ENCODE measurements around the gene L1TD1. TPM values are rescaled to one million over a fixed set of nuclear protein-coding genes. Genes with fewer than 3 reads are reported as not detected.

L1TD1 gene
- polyA plus RNA-seq, 1 donor from 2014 or later, result not detected

DNA sequence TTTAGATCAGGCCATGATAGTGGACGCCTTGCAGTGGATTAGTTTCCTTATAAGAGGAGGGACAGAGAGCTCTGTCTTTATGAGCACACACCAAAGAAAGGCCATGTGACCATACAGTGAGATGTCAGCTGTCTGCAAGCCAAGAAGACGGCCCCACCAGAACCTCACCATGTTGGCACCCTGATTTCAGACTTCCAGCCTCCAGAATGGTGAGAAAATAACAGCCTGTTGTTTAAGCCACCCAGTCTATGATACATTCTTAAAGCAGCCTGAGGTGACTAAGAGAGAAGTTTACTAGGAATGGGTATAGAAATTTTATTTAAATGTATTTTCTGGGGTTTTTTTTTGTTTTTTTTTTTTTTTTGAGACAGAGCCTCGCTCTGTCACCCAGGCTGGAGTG lies 29.5 kb downstream of the L1TD1 start:
- no peak overlapping the region for H3K4me3 ChIP-seq (ENCODE audit: low read length)
- H3K4me2 ChIP-seq (ENCODE audit: low read length), result no peak overlapping the region
- no peaks in the 10 kb centered on the region for H3K79me2 ChIP-seq (replicated peaks; ENCODE audit: insufficient read depth, low read length)
- no peaks in the 10 kb centered on the region for H4K20me1 ChIP-seq (ENCODE audit: insufficient read depth)
- H3K27ac ChIP-seq (ENCODE audit: low read length), result no peak overlapping the region
- H2AFZ ChIP-seq (ENCODE audit: low read depth, low read length), result no peak overlapping the region
- no peaks in the 10 kb centered on the region for H3K36me3 ChIP-seq (ENCODE audit: insufficient read depth, low read length)
- H3F3A ChIP-seq (ENCODE audit: insufficient read depth, low read length, poor library complexity, severe bottlenecking), result no peaks in the 10 kb centered on the region
- H3K27me3 ChIP-seq (ENCODE audit: insufficient read depth, low read depth, low read length), result no peaks in the 10 kb centered on the region
- no peaks in the 10 kb centered on the region for H3K9me3 ChIP-seq (ENCODE audit: low read length)
- no peaks in the 10 kb centered on the region for H3K9me2 ChIP-seq (ENCODE audit: insufficient read depth, low read length)
- TF ChIP-seq MXI1 (conservative IDR thresholded peaks at IDR 0.05; ENCODE audit: poor library complexity, severe bottlenecking) (no peak), POLR2AphosphoS5 (IDR thresholded peaks at IDR 0.05) (no peak), TAF1 (IDR thresholded peaks at IDR 0.05; ENCODE audit: low read depth) (no peak), SMC3 (conservative IDR thresholded peaks at IDR 0.05; ENCODE audit: poor library complexity) (no peak), RAD21 (conservative IDR thresholded peaks at IDR 0.05) (no peak), EP300 (conservative IDR thresholded peaks at IDR 0.05; ENCODE audit: poor library complexity, severe bottlenecking) (no peak), EZH2 (IDR thresholded peaks at IDR 0.05; ENCODE audit: borderline replicate concordance, insufficient read depth, low read length, poor library complexity, severe bottlenecking) (no peak)
- TF ChIP-seq, protein P1, sequence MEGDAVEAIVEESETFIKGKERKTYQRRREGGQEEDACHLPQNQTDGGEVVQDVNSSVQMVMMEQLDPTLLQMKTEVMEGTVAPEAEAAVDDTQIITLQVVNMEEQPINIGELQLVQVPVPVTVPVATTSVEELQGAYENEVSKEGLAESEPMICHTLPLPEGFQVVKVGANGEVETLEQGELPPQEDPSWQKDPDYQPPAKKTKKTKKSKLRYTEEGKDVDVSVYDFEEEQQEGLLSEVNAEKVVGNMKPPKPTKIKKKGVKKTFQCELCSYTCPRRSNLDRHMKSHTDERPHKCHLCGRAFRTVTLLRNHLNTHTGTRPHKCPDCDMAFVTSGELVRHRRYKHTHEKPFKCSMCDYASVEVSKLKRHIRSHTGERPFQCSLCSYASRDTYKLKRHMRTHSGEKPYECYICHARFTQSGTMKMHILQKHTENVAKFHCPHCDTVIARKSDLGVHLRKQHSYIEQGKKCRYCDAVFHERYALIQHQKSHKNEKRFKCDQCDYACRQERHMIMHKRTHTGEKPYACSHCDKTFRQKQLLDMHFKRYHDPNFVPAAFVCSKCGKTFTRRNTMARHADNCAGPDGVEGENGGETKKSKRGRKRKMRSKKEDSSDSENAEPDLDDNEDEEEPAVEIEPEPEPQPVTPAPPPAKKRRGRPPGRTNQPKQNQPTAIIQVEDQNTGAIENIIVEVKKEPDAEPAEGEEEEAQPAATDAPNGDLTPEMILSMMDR (IDR thresholded peaks at IDR 0.05; ENCODE audit: poor library complexity, severe bottlenecking), result no peak
- TF ChIP-seq, protein P2, sequence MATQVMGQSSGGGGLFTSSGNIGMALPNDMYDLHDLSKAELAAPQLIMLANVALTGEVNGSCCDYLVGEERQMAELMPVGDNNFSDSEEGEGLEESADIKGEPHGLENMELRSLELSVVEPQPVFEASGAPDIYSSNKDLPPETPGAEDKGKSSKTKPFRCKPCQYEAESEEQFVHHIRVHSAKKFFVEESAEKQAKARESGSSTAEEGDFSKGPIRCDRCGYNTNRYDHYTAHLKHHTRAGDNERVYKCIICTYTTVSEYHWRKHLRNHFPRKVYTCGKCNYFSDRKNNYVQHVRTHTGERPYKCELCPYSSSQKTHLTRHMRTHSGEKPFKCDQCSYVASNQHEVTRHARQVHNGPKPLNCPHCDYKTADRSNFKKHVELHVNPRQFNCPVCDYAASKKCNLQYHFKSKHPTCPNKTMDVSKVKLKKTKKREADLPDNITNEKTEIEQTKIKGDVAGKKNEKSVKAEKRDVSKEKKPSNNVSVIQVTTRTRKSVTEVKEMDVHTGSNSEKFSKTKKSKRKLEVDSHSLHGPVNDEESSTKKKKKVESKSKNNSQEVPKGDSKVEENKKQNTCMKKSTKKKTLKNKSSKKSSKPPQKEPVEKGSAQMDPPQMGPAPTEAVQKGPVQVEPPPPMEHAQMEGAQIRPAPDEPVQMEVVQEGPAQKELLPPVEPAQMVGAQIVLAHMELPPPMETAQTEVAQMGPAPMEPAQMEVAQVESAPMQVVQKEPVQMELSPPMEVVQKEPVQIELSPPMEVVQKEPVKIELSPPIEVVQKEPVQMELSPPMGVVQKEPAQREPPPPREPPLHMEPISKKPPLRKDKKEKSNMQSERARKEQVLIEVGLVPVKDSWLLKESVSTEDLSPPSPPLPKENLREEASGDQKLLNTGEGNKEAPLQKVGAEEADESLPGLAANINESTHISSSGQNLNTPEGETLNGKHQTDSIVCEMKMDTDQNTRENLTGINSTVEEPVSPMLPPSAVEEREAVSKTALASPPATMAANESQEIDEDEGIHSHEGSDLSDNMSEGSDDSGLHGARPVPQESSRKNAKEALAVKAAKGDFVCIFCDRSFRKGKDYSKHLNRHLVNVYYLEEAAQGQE (IDR thresholded peaks at IDR 0.05; ENCODE audit: borderline replicate concordance), result no peak
- H3K9ac ChIP-seq (ENCODE audit: low read length), result no peak overlapping the region

DNA sequence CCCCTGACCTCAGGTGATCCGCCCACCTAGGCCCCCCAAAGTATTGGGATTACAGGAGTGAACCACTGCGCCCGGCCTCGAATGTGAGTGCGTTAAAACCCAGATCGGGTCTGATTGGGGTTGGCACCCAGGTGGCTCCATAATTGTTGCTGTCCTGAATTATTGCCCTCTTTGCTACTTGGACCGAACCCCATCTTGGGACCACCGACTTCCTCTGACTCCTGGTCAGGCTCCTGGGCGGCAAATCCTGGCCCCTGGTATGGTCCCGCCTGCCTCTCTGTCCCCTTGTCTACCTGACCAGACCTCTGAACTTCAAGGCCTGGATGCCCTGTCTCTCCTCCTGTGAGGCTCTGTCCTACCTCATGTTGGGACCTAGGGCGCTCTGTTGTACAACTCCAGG lies 32.8 kb downstream of the L1TD1 start:
- Histone ChIP-seq H2AFZ (ENCODE audit: low read depth, low read length) (no peak overlapping the region), H3K4me3 (ENCODE audit: low read length) (no peak overlapping the region), H3K9me3 (ENCODE audit: low read length) (no peaks in the 10 kb centered on the region), H3K27me3 (ENCODE audit: insufficient read depth, low read depth, low read length) (no peaks in the 10 kb centered on the region), H4K20me1 (ENCODE audit: insufficient read depth) (no peaks in the 10 kb centered on the region), H3K79me2 (replicated peaks; ENCODE audit: insufficient read depth, low read length) (no peaks in the 10 kb centered on the region), H3K9me2 (ENCODE audit: insufficient read depth, low read length) (no peaks in the 10 kb centered on the region), H3K27ac (ENCODE audit: low read length) (no peak overlapping the region), H3F3A (ENCODE audit: insufficient read depth, low read length, poor library complexity, severe bottlenecking) (no peaks in the 10 kb centered on the region), H3K36me3 (ENCODE audit: insufficient read depth, low read length) (no peaks in the 10 kb centered on the region), H3K4me2 (ENCODE audit: low read length) (no peak overlapping the region), H3K9ac (ENCODE audit: low read length) (no peak overlapping the region)
- TF ChIP-seq MXI1 (conservative IDR thresholded peaks at IDR 0.05; ENCODE audit: poor library complexity, severe bottlenecking), result no peak
- no peak for TF ChIP-seq SMC3 (conservative IDR thresholded peaks at IDR 0.05; ENCODE audit: poor library complexity)
- no peak for TF ChIP-seq EP300 (conservative IDR thresholded peaks at IDR 0.05; ENCODE audit: poor library complexity, severe bottlenecking)
- TF ChIP-seq, protein P1 (IDR thresholded peaks at IDR 0.05; ENCODE audit: poor library complexity, severe bottlenecking), result no peak
- TF ChIP-seq POLR2AphosphoS5 (IDR thresholded peaks at IDR 0.05), result no peak
- TF ChIP-seq, protein P2 (IDR thresholded peaks at IDR 0.05; ENCODE audit: borderline replicate concordance), result no peak
- no peak for TF ChIP-seq EZH2 (IDR thresholded peaks at IDR 0.05; ENCODE audit: borderline replicate concordance, insufficient read depth, low read length, poor library complexity, severe bottlenecking)
- TF ChIP-seq TAF1 (IDR thresholded peaks at IDR 0.05; ENCODE audit: low read depth), result no peak
- TF ChIP-seq RAD21 (conservative IDR thresholded peaks at IDR 0.05), result no peak

All from neural cell (in vitro differentiated cells).